ENCODE data around the gene SH3D21.

DNA sequence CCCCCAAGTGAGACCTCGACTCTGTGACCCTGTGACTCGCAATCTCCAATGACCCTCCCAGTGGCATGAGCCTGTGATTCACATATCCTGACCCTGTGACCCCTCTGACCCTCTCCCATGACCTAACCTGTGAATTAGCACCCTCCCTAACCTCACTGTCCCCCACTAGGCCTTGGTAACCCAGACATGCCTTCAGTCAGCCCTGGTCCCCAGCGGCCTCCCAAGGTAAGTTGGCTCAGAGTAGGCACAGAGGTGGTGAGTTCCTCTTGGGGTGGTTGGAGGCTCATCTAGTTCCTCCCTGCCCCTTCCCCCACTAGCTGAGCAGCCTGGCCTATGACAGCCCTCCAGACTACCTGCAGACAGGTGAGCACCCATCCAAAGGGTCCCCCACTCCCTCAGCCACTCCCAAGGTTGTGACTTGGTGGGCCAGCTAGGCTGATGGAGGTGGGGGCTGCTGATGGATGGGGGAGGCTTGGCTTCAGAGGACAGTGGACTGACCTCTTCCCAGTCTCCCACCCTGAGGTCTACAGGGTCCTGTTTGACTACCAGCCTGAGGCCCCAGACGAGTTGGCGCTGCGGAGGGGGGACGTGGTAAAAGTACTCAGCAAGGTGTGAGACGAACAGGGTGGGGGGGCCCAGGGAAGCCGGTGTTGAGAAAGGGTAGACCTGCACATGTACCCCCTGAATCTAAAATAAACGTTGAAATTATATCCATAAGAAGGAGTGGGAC is 1.6 kb downstream of the SH3D21 start:
- TF ChIP-seq, protein P1, sequence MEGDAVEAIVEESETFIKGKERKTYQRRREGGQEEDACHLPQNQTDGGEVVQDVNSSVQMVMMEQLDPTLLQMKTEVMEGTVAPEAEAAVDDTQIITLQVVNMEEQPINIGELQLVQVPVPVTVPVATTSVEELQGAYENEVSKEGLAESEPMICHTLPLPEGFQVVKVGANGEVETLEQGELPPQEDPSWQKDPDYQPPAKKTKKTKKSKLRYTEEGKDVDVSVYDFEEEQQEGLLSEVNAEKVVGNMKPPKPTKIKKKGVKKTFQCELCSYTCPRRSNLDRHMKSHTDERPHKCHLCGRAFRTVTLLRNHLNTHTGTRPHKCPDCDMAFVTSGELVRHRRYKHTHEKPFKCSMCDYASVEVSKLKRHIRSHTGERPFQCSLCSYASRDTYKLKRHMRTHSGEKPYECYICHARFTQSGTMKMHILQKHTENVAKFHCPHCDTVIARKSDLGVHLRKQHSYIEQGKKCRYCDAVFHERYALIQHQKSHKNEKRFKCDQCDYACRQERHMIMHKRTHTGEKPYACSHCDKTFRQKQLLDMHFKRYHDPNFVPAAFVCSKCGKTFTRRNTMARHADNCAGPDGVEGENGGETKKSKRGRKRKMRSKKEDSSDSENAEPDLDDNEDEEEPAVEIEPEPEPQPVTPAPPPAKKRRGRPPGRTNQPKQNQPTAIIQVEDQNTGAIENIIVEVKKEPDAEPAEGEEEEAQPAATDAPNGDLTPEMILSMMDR (IDR thresholded peaks at IDR 0.05), result no peak
- no peak for TF ChIP-seq POLR2A (IDR thresholded peaks at IDR 0.05)

Data from thyroid gland (tissue), 4 donors.